Measurements from ENCODE around the gene IVD.

Gene IVD

DNA sequence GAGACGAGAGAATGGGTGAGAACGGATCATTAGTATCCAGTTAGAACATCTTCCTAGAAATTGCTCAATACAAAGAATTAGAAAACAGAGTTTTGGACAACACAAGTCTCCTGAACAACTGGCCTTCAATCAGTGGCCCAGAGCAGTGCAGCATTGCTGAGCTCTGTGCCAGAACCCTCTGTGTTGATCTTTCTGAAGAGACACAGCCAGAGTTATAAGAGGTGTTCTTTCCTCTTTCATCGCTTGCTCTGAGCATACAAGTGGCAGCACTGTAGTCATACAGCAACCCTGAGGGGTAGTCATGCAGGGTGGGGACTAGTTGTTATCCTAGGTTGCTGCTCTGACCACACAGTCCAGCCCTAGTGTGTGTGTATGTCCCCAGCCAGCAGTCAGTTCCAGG is 19.1 kb upstream of the IVD start:
- Histone ChIP-seq H3K79me2 (ENCODE audit: insufficient read depth, low read length) (peaks cover 63% of the 10 kb centered on the region), H3K4me3 (ENCODE audit: low read length, poor library complexity, severe bottlenecking) (no peak overlapping the region), H2AFZ (ENCODE audit: low read length) (no peak overlapping the region), H3K9ac (ENCODE audit: low read depth, low read length, poor library complexity, severe bottlenecking) (no peak overlapping the region), H3K9me2 (replicated peaks; ENCODE audit: low read depth, low read length) (no peaks in the 10 kb centered on the region), H3K4me1 (ENCODE audit: insufficient read depth, low read length, poor library complexity, severe bottlenecking) (peaks cover 22% of the 10 kb centered on the region), H4K20me1 (ENCODE audit: insufficient read depth, low read length, poor library complexity, severe bottlenecking) (peaks cover 18% of the 10 kb centered on the region), H3K36me3 (ENCODE audit: insufficient read depth, low read length) (peaks cover 44% of the 10 kb centered on the region; the same call in 1 of the 2 replicates), H3K9me3 (ENCODE audit: insufficient read depth, low read depth, low read length) (no peaks in the 10 kb centered on the region), H3K4me2 (ENCODE audit: low read depth, low read length, poor library complexity, severe bottlenecking) (no peak overlapping the region), H3K27me3 (ENCODE audit: insufficient read depth, low read length, poor library complexity, severe bottlenecking) (peaks cover 3% of the 10 kb centered on the region), H3F3A (ENCODE audit: low read depth) (no peaks in the 10 kb centered on the region)
- no peak for TF ChIP-seq EZH2phosphoT487 (IDR thresholded peaks at IDR 0.05; ENCODE audit: borderline replicate concordance)
- TF ChIP-seq, protein P1, sequence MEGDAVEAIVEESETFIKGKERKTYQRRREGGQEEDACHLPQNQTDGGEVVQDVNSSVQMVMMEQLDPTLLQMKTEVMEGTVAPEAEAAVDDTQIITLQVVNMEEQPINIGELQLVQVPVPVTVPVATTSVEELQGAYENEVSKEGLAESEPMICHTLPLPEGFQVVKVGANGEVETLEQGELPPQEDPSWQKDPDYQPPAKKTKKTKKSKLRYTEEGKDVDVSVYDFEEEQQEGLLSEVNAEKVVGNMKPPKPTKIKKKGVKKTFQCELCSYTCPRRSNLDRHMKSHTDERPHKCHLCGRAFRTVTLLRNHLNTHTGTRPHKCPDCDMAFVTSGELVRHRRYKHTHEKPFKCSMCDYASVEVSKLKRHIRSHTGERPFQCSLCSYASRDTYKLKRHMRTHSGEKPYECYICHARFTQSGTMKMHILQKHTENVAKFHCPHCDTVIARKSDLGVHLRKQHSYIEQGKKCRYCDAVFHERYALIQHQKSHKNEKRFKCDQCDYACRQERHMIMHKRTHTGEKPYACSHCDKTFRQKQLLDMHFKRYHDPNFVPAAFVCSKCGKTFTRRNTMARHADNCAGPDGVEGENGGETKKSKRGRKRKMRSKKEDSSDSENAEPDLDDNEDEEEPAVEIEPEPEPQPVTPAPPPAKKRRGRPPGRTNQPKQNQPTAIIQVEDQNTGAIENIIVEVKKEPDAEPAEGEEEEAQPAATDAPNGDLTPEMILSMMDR (conservative IDR thresholded peaks at IDR 0.05; ENCODE audit: low read length) = no peak

- peaks cover 56% of the 10 kb centered on the region for H3K79me2 ChIP-seq (ENCODE audit: insufficient read depth, low read length)
- no peaks in the 10 kb centered on the region for H3K9me3 ChIP-seq (ENCODE audit: insufficient read depth, low read depth, low read length)
- no peak overlapping the region for H2AFZ ChIP-seq (ENCODE audit: low read length)
- no peak overlapping the region for H3K4me2 ChIP-seq (ENCODE audit: low read depth, low read length, poor library complexity, severe bottlenecking)
- H3K9ac ChIP-seq (ENCODE audit: low read depth, low read length, poor library complexity, severe bottlenecking) = no peak overlapping the region
- TF ChIP-seq, protein P1 (conservative IDR thresholded peaks at IDR 0.05; ENCODE audit: low read length) = no peak
- no peak for TF ChIP-seq EZH2phosphoT487 (IDR thresholded peaks at IDR 0.05; ENCODE audit: borderline replicate concordance)
- H3K9me2 ChIP-seq (replicated peaks; ENCODE audit: low read depth, low read length) = no peaks in the 10 kb centered on the region
- H3F3A ChIP-seq (ENCODE audit: low read depth) = no peaks in the 10 kb centered on the region
- H4K20me1 ChIP-seq (ENCODE audit: insufficient read depth, low read length, poor library complexity, severe bottlenecking) = peaks cover 9% of the 10 kb centered on the region
- H3K4me1 ChIP-seq (ENCODE audit: insufficient read depth, low read length, poor library complexity, severe bottlenecking) = peaks cover 16% of the 10 kb centered on the region
- peaks cover 69% of the 10 kb centered on the region; the same call in 1 of the 2 replicates for H3K36me3 ChIP-seq (ENCODE audit: insufficient read depth, low read length)
- H3K4me3 ChIP-seq (ENCODE audit: low read length, poor library complexity, severe bottlenecking) = no peak overlapping the region
- H3K27me3 ChIP-seq (ENCODE audit: insufficient read depth, low read length, poor library complexity, severe bottlenecking) = no peaks in the 10 kb centered on the region
Measured at GRCh38 chr15:40388941-40389823, 16.4 kb upstream of the IVD start.

GRCh38 chr15:40389824-40390595 is 15.6 kb upstream of the IVD start:
- H3K4me1 ChIP-seq (ENCODE audit: insufficient read depth, low read length, poor library complexity, severe bottlenecking) = peaks cover 8% of the 10 kb centered on the region
- H4K20me1 ChIP-seq (ENCODE audit: insufficient read depth, low read length, poor library complexity, severe bottlenecking) = peaks cover 2% of the 10 kb centered on the region
- H3F3A ChIP-seq (ENCODE audit: low read depth) = no peaks in the 10 kb centered on the region
- H3K36me3 ChIP-seq (ENCODE audit: insufficient read depth, low read length) = peaks cover 70% of the 10 kb centered on the region; the same call in 1 of the 2 replicates
- no peak overlapping the region for H3K9ac ChIP-seq (ENCODE audit: low read depth, low read length, poor library complexity, severe bottlenecking)
- H3K79me2 ChIP-seq (ENCODE audit: insufficient read depth, low read length) = peaks cover 48% of the 10 kb centered on the region
- no peak overlapping the region for H2AFZ ChIP-seq (ENCODE audit: low read length)
- no peak overlapping the region for H3K4me2 ChIP-seq (ENCODE audit: low read depth, low read length, poor library complexity, severe bottlenecking)
- TF ChIP-seq, protein P1 (conservative IDR thresholded peaks at IDR 0.05; ENCODE audit: low read length) = no peak
- no peak for TF ChIP-seq EZH2phosphoT487 (IDR thresholded peaks at IDR 0.05; ENCODE audit: borderline replicate concordance)
- H3K9me3 ChIP-seq (ENCODE audit: insufficient read depth, low read depth, low read length) = no peaks in the 10 kb centered on the region
- no peaks in the 10 kb centered on the region for H3K9me2 ChIP-seq (replicated peaks; ENCODE audit: low read depth, low read length)
- no peaks in the 10 kb centered on the region for H3K27me3 ChIP-seq (ENCODE audit: insufficient read depth, low read length, poor library complexity, severe bottlenecking)
- no peak overlapping the region for H3K4me3 ChIP-seq (ENCODE audit: low read length, poor library complexity, severe bottlenecking)
